ENCODE measurements around the gene CELF1.

The CELF1 gene

DNA sequence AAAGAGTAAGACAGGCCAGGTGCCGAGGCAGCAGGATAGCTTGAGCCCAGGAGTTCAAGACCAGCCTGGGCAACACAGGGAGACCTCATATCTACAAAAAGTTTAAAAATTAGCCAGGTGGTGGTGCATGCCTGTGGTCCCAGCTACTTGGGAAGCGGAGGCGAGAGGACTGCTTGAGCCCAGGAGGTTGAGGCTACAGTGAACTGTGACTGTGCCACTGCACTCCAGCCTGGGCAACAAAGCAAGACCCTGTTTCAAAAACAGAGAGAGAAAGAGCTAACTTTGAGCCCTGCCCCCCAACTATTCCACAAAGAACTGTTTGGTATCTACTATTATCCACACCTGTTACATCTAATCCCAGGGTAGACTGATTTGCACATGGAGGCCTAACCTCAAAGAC is 54.8 kb downstream of the CELF1 start:
- no peaks in the 10 kb centered on the region for H3K27me3 ChIP-seq (ENCODE audit: low read length)
- TF ChIP-seq, protein P1, sequence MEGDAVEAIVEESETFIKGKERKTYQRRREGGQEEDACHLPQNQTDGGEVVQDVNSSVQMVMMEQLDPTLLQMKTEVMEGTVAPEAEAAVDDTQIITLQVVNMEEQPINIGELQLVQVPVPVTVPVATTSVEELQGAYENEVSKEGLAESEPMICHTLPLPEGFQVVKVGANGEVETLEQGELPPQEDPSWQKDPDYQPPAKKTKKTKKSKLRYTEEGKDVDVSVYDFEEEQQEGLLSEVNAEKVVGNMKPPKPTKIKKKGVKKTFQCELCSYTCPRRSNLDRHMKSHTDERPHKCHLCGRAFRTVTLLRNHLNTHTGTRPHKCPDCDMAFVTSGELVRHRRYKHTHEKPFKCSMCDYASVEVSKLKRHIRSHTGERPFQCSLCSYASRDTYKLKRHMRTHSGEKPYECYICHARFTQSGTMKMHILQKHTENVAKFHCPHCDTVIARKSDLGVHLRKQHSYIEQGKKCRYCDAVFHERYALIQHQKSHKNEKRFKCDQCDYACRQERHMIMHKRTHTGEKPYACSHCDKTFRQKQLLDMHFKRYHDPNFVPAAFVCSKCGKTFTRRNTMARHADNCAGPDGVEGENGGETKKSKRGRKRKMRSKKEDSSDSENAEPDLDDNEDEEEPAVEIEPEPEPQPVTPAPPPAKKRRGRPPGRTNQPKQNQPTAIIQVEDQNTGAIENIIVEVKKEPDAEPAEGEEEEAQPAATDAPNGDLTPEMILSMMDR (IDR thresholded peaks at IDR 0.05; ENCODE audit: insufficient read depth, low read length, poor library complexity, severe bottlenecking): no peak
- TF ChIP-seq EZH2phosphoT487 (conservative IDR thresholded peaks at IDR 0.05; ENCODE audit: low read length): no peak
- no peak overlapping the region for H3K9ac ChIP-seq (ENCODE audit: low read length)
- no peak overlapping the region for H3K4me3 ChIP-seq (ENCODE audit: insufficient read depth, low read length, poor library complexity, severe bottlenecking)
- H3K4me2 ChIP-seq (ENCODE audit: low read depth, low read length, poor library complexity, severe bottlenecking): no peak overlapping the region
- no peaks in the 10 kb centered on the region for H3K9me3 ChIP-seq (ENCODE audit: insufficient read depth, low read length)
- H3K36me3 ChIP-seq (ENCODE audit: low read length): 0 out of 2 replicates have a peak, but pooled peaks cover 8% of the 10 kb centered on the region
- no peak overlapping the region for H3K27ac ChIP-seq (ENCODE audit: low read depth, low read length)
- H3F3A ChIP-seq (ENCODE audit: insufficient read depth): no peaks in the 10 kb centered on the region; the same call in 1 of the 2 replicates
- peaks cover 99% of the 10 kb centered on the region for H3K79me2 ChIP-seq (ENCODE audit: insufficient read depth, low read length)
- H2AFZ ChIP-seq (ENCODE audit: low read depth, low read length, severe bottlenecking): no peak overlapping the region
- peaks cover 17% of the 10 kb centered on the region; the same call in 1 of the 2 replicates for H4K20me1 ChIP-seq (ENCODE audit: low read depth, low read length)
- H3K9me2 ChIP-seq (replicated peaks; ENCODE audit: insufficient read depth, low read length): no peaks in the 10 kb centered on the region

GRCh38 chr11:47496808-47497207 is 56.1 kb downstream of the CELF1 start:
- Histone ChIP-seq H3K36me3 (ENCODE audit: low read length) (0 out of 2 replicates have a peak, but pooled peaks cover 8% of the 10 kb centered on the region), H2AFZ (ENCODE audit: low read depth, low read length, severe bottlenecking) (no peak overlapping the region), H4K20me1 (ENCODE audit: low read depth, low read length) (peaks cover 14% of the 10 kb centered on the region; the same call in 1 of the 2 replicates), H3K9me3 (ENCODE audit: insufficient read depth, low read length) (no peaks in the 10 kb centered on the region), H3K4me3 (ENCODE audit: insufficient read depth, low read length, poor library complexity, severe bottlenecking) (no peak overlapping the region), H3K27me3 (ENCODE audit: low read length) (no peaks in the 10 kb centered on the region), H3K9ac (ENCODE audit: low read length) (no peak overlapping the region), H3K9me2 (replicated peaks; ENCODE audit: insufficient read depth, low read length) (no peaks in the 10 kb centered on the region), H3K4me2 (ENCODE audit: low read depth, low read length, poor library complexity, severe bottlenecking) (no peak overlapping the region), H3K79me2 (ENCODE audit: insufficient read depth, low read length) (peaks cover 98% of the 10 kb centered on the region), H3K27ac (ENCODE audit: low read depth, low read length) (no peak overlapping the region), H3F3A (ENCODE audit: insufficient read depth) (no peaks in the 10 kb centered on the region; the same call in 1 of the 2 replicates)
- no peak for TF ChIP-seq EZH2phosphoT487 (conservative IDR thresholded peaks at IDR 0.05; ENCODE audit: low read length)
- TF ChIP-seq, protein P1 (IDR thresholded peaks at IDR 0.05; ENCODE audit: insufficient read depth, low read length, poor library complexity, severe bottlenecking): no peak

- H4K20me1 ChIP-seq (ENCODE audit: low read depth, low read length): peaks cover 14% of the 10 kb centered on the region; the same call in 1 of the 2 replicates
- no peak overlapping the region for H3K4me3 ChIP-seq (ENCODE audit: insufficient read depth, low read length, poor library complexity, severe bottlenecking)
- TF ChIP-seq, protein P1 (IDR thresholded peaks at IDR 0.05; ENCODE audit: insufficient read depth, low read length, poor library complexity, severe bottlenecking): no peak
- no peak for TF ChIP-seq EZH2phosphoT487 (conservative IDR thresholded peaks at IDR 0.05; ENCODE audit: low read length)
- peaks cover 91% of the 10 kb centered on the region for H3K79me2 ChIP-seq (ENCODE audit: insufficient read depth, low read length)
- no peaks in the 10 kb centered on the region for H3K27me3 ChIP-seq (ENCODE audit: low read length)
- H3K9me2 ChIP-seq (replicated peaks; ENCODE audit: insufficient read depth, low read length): no peaks in the 10 kb centered on the region
- H3K27ac ChIP-seq (ENCODE audit: low read depth, low read length): no peak overlapping the region
- no peak overlapping the region for H3K4me2 ChIP-seq (ENCODE audit: low read depth, low read length, poor library complexity, severe bottlenecking)
- H3K9me3 ChIP-seq (ENCODE audit: insufficient read depth, low read length): no peaks in the 10 kb centered on the region
- no peaks in the 10 kb centered on the region; the same call in 1 of the 2 replicates for H3F3A ChIP-seq (ENCODE audit: insufficient read depth)
- no peak overlapping the region for H3K9ac ChIP-seq (ENCODE audit: low read length)
- H3K36me3 ChIP-seq (ENCODE audit: low read length): 0 out of 2 replicates have a peak, but pooled peaks cover 8% of the 10 kb centered on the region
- H2AFZ ChIP-seq (ENCODE audit: low read depth, low read length, severe bottlenecking): no peak overlapping the region
Measured at GRCh38 chr11:47495856-47496217, 57.1 kb downstream of the CELF1 start.
